Ectodermal cell (in vitro differentiated cells): ENCODE results near the gene LPP.

Source experiments
- H3K27ac ChIP-seq: 2 replicates; pipeline ENCODE4 v1.7.0; 2013; ENCODE audit warnings: mild to moderate bottlenecking, low read depth, low read length; ENCODE audit not compliant: insufficient read depth, poor library complexity, severe bottlenecking
- H3K27me3 ChIP-seq: 2 replicates; pipeline ENCODE4 v1.7.0; 2013; ENCODE audit warnings: mild to moderate bottlenecking, low read length; ENCODE audit not compliant: insufficient read depth, control insufficient read depth, poor library complexity, severe bottlenecking
- H3K36me3 ChIP-seq: one replicate; pipeline ENCODE4 v1.7.0; 2013; ENCODE audit warnings: low read length; ENCODE audit not compliant: control insufficient read depth, insufficient read depth
- H3K4me1 ChIP-seq: one replicate; pipeline ENCODE4 v1.7.0; 2013; ENCODE audit warnings: low read length; ENCODE audit not compliant: control insufficient read depth, insufficient read depth
- H3K4me3 ChIP-seq: 2 replicates; pipeline ENCODE4 v1.7.0; 2013; ENCODE audit warnings: low read depth, low read length, control low read depth; ENCODE audit not compliant: insufficient read depth
- H3K9me3 ChIP-seq: 2 replicates; pipeline ENCODE4 v1.7.0; 2013; ENCODE audit warnings: mild to moderate bottlenecking, low read length, moderate library complexity; ENCODE audit not compliant: control insufficient read depth
- WGBS, 2 experiments: methylation state at CpG; one replicate each; pipeline ENCODE4 v1.1.7; 2013; ENCODE audit warnings: missing lambda C conversion rate in 2 of 2; 5-methylcytosine and 5-hydroxymethylcytosine counted together

Gene LPP

DNA sequence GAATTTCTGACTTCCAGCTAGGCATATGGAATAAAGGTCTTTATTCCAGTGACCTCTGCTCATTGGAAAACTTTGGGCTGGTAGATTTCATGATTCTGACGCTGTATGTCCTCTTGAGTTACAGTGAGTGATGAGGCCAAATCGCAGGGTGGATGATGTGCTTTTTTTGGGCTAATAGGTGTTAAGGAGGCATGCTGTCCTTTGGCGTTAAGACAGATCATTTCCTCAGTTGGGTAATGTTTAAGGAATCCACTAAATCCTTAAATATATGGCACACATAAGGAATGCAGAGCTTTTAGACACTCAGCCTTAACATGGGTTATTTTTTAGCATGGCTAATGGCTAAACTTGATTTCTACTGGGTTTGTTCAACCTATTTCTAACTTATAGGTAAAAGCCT lies 87.9 kb downstream of the LPP start:
- WGBS, 2 experiments = 90 to 91% methylated on average over 2 to 3 of the region's 3 CpGs
- Histone ChIP-seq H3K36me3 (no peaks in the 10 kb centered on the region), H3K27ac (no peak overlapping the region), H3K9me3 (no peaks in the 10 kb centered on the region), H3K4me1 (peaks cover 8% of the 10 kb centered on the region), H3K27me3 (no peaks in the 10 kb centered on the region), H3K4me3 (no peak overlapping the region)

DNA sequence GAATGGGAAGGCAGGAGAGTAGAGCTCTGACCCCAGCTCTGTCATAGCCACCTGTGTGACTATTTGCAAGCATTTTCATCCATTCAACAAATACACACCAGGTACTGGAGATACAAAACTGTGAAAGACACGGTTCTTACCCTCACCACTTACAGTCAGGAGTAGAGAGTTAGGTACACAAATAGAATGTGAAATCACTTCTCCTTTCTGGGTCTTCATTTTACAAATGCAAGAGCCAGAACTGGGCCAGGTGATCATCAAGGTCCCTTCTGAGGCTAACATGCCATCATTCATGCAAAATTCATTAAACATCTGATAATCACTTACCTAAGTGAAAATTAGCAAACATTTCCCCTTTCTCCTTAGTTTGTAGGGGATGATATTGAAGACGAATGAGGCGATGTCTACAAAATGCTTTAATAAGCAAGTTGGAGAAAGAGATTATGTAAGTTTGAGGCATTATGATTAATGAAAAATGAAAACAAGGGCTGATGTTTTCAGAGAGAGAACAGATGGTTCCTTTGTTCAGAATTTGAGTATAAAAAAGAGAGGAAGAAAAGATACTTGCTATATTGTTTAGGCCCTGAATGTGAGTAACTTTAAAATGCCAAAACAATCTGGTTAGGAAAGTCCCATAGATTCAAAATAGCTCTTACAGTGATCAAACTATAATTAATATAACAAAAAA lies 88.6 kb downstream of the LPP start:
- peaks cover 8% of the 10 kb centered on the region for H3K4me1 ChIP-seq
- no peaks in the 10 kb centered on the region for H3K27me3 ChIP-seq
- WGBS, 2 experiments = 93 to 96% methylated on average over 3 of the region's 3 CpGs
- no peak overlapping the region for H3K4me3 ChIP-seq
- H3K36me3 ChIP-seq = no peaks in the 10 kb centered on the region
- H3K9me3 ChIP-seq = no peaks in the 10 kb centered on the region
- H3K27ac ChIP-seq = no peak overlapping the region

DNA sequence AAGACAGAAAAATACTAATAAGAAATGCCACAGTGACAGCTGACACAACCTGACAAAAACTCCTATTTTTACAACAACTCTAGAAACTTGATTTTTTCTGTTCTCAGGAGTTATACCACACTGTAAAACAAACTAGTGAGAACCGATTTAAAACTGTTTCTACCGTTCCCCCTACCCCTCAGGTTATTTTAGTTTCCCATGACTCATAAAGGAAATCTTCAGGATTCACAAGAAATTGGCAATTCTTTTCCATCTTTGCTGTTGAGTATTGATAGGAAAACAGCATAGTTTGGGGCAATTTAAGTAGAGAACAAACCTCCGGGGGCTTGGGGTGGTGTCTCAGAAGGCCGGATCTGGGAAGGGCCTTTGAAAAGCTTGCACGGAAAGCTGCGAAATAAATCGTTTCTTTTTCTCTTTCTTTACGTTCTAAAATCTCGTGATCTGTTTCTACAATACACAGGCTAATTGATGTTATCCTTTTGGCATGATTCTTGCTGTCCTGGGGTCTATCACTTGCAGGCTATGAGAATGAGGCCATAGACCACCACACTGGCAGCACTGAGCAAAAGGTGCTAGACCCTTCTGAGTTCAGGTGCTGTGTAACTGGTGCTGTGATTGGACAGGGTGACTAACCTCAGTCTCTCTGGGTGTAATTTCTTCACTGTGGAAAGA lies 89.3 kb downstream of the LPP start:
- WGBS, 2 experiments = 94 to 96% methylated on average over 9 of the region's 9 CpGs
- H3K27ac ChIP-seq = no peak overlapping the region
- H3K9me3 ChIP-seq = no peaks in the 10 kb centered on the region
- no peak overlapping the region for H3K4me3 ChIP-seq
- no peaks in the 10 kb centered on the region for H3K36me3 ChIP-seq
- H3K4me1 ChIP-seq = peaks cover 8% of the 10 kb centered on the region
- H3K27me3 ChIP-seq = no peaks in the 10 kb centered on the region

DNA sequence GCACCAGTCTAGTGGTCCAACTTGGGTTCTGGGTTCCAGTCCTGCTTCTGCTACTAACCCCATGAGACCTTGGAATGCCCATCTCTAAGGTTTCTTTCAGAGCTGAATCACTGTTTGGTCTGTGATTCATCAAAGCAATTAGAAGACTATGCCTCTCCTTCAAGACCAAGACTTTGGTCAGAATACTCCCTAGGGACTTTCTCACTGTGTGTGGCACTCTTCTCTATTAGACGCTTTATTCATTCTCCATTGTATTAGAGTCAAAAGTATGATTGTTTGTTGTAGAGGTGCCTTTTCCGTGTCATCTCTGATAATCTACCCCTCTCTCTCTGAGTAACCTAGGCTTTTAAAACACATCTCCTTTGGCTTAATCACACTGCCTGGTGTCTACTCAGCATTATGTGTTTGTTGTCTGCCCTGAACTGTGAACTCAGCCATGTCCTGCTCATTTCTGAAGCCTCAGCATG lies 90.5 kb downstream of the LPP start:
- Histone ChIP-seq H3K4me3 (no peak overlapping the region), H3K27ac (no peak overlapping the region), H3K9me3 (no peaks in the 10 kb centered on the region), H3K36me3 (no peaks in the 10 kb centered on the region), H3K27me3 (no peaks in the 10 kb centered on the region), H3K4me1 (peaks cover 8% of the 10 kb centered on the region)
- WGBS, 2 experiments = 93 to 100% methylated on average over 1 to 2 of the region's 2 CpGs

- Histone ChIP-seq H3K27me3 (no peaks in the 10 kb centered on the region), H3K9me3 (no peaks in the 10 kb centered on the region), H3K36me3 (no peaks in the 10 kb centered on the region), H3K4me3 (no peak overlapping the region), H3K4me1 (peaks cover 1% of the 10 kb centered on the region), H3K27ac (no peak overlapping the region)
- WGBS, 2 experiments = 95 to 99% methylated on average over 2 of the region's 2 CpGs
Measured at GRCh38 chr3:188246905-188247304, 92.9 kb downstream of the LPP start.

DNA sequence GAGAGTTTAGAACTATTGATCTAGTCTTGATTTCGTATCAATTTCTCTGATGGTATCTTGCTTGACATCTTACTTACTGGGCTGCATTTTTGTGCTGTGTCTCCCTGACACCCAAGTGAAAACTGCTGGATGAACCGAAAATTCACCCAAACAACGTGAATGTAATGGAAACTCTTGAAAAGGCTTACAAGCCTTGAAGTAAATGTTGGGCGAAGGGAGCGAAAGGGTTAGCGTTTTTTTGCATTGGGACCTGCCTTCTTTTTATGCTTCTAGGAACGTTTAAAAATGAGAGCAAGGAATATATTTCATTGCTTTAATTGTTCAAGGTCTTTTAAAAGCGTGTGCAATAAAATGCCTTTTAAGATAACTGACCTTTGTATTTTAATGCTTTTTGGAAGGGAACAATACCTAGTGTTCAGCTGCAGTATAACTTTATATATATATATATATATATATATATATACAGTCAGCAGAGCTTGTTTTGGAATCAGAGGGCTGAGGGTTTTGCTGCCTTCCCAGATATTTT lies 94.1 kb downstream of the LPP start:
- no peak overlapping the region for H3K27ac ChIP-seq
- H3K27me3 ChIP-seq = no peaks in the 10 kb centered on the region
- WGBS, 2 experiments = 88 to 91% methylated on average over 8 of the region's 8 CpGs
- no peaks in the 10 kb centered on the region for H3K9me3 ChIP-seq
- H3K4me3 ChIP-seq = no peak overlapping the region
- H3K4me1 ChIP-seq = no peaks in the 10 kb centered on the region
- H3K36me3 ChIP-seq = no peaks in the 10 kb centered on the region

- no peak overlapping the region for H3K27ac ChIP-seq
- 100% methylated on average over 4 of the region's 5 CpGs; no CpG with 5 or more reads in 1 of the 2 experiments for WGBS, 2 experiments
- H3K27me3 ChIP-seq = no peaks in the 10 kb centered on the region
- H3K4me1 ChIP-seq = no peaks in the 10 kb centered on the region
- H3K4me3 ChIP-seq = no peak overlapping the region
- H3K9me3 ChIP-seq = no peaks in the 10 kb centered on the region
- H3K36me3 ChIP-seq = no peaks in the 10 kb centered on the region
Measured at GRCh38 chr3:188253123-188253793, 99.3 kb downstream of the LPP start.

DNA sequence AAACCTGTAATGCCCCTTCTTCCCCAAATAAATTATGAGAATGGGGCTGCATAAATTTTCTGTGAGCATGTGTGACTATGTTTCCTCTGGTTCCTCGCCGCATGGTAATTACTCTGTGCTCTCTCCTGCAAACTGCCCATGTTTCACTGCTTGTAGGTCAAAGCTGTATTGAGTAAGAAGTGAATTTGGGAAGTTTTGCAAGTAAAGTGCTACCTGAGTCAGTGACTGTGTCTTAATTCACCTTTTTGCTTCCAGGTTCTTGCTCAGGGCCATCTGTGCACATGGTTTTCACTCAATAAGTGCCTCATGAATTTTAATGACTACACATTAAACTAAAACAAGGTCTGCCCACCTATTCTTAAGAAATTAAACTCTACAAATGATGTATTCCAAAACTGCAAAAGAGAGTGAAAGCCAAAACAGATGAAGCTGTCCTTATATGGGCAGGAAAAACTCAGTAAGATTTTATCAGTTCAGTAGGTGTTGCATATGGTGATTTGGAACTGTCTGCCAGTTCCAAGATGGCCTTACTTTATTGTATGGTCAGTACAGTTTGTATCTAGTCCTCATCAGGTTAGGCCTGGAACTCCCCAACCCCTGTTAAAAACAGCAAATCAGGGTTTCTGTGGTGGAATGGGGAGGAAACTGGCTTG lies 100.0 kb downstream of the LPP start:
- no peaks in the 10 kb centered on the region for H3K4me1 ChIP-seq
- no peaks in the 10 kb centered on the region for H3K36me3 ChIP-seq
- no peak overlapping the region for H3K27ac ChIP-seq
- H3K9me3 ChIP-seq = no peaks in the 10 kb centered on the region
- WGBS, 2 experiments = 89 to 90% methylated on average over 2 of the region's 2 CpGs
- H3K4me3 ChIP-seq = no peak overlapping the region
- no peaks in the 10 kb centered on the region for H3K27me3 ChIP-seq

GRCh38 chr3:188254520-188255070 lies 100.6 kb downstream of the LPP start:
- Histone ChIP-seq H3K27me3 (no peaks in the 10 kb centered on the region), H3K4me1 (no peaks in the 10 kb centered on the region), H3K36me3 (no peaks in the 10 kb centered on the region), H3K9me3 (no peaks in the 10 kb centered on the region), H3K27ac (no peak overlapping the region), H3K4me3 (no peak overlapping the region)
- 83 to 92% methylated on average over 5 of the region's 5 CpGs for WGBS, 2 experiments
